SU-DHL-6 (cell line): ENCODE data around the gene TNNI2.

ENCODE experiments used
- CTCF ChIP-seq: fragments of 200-600 bp; sonication (generic); IDR thresholded peaks from one replicate; pipeline ENCODE4 v1.5.1; 2017; ENCODE audit warnings: antibody characterized with exemption, mild to moderate bottlenecking, low read length, moderate library complexity; ENCODE audit not compliant: insufficient read depth, poor library complexity, severe bottlenecking
- EZH2phosphoT487 ChIP-seq: fragments of 200-600 bp; sonication (generic), shearing (Covaris generic); conservative IDR thresholded peaks from 2 replicates; pipeline ENCODE4 v1.6.1; 2018; ENCODE audit warnings: mild to moderate bottlenecking, antibody characterized with exemption, low read length, moderate library complexity, mixed read lengths

GRCh38 chr11:1831338-1832210, 7.2 kb upstream of the TNNI2 start:
- no peak for TF ChIP-seq EZH2phosphoT487
- TF ChIP-seq CTCF: no peak
